Hepatocyte (in vitro differentiated cells): ENCODE results near the gene PKM. TPM values are rescaled to one million over a fixed set of nuclear protein-coding genes. Genes with fewer than 3 reads are reported as not detected.
A peak's percentile ranks its signal among the peaks of the same experiment; 100 is the strongest.

Experiments
- DNase-seq: peaks from one replicate; pipeline ENCODE4 v3.0.0-alpha.2; 2016; ENCODE audit warnings: low spot score
- H2AFZ ChIP-seq: fragments of 200-600 bp; sonication (generic); 2 replicates; pipeline ENCODE4 v1.6.0; 2016; ENCODE audit warnings: antibody characterized with exemption, mild to moderate bottlenecking
- H3K27ac ChIP-seq: fragments of 200-600 bp; sonication (generic); 2 replicates; pipeline ENCODE4 v1.5.1; 2016; ENCODE audit warnings: mild to moderate bottlenecking
- H3K27me3 ChIP-seq: fragments of 200-600 bp; sonication (generic); 2 replicates; pipeline ENCODE4 v1.6.1; 2016
- H3K36me3 ChIP-seq: fragments of 200-600 bp; sonication (generic); replicated peaks from 2 replicates; pipeline ENCODE4 v1.5.1; 2016; ENCODE audit warnings: low read depth; ENCODE audit not compliant: insufficient read depth
- H3K4me1 ChIP-seq: fragments of 200-600 bp; sonication (generic); 2 replicates; pipeline ENCODE4 v1.5.1; 2016; ENCODE audit warnings: mild to moderate bottlenecking, moderate library complexity; ENCODE audit not compliant: insufficient read depth
- H3K4me2 ChIP-seq: fragments of 200-600 bp; sonication (generic); 2 replicates; pipeline ENCODE4 v1.6.0; 2016
- H3K4me3 ChIP-seq: fragments of 200-600 bp; sonication (generic); 2 replicates; pipeline ENCODE4 v1.5.1; 2016; ENCODE audit warnings: mild to moderate bottlenecking
- H3K79me2 ChIP-seq: fragments of 200-600 bp; sonication (generic); 2 replicates; pipeline ENCODE4 v1.6.0; 2017; ENCODE audit warnings: mild to moderate bottlenecking
- H3K9me2 ChIP-seq: fragments of 200-600 bp; sonication (generic); replicated peaks from 2 replicates; pipeline ENCODE4 v1.6.0; 2017; ENCODE audit warnings: mild to moderate bottlenecking; ENCODE audit not compliant: insufficient read depth
- H3K9me3 ChIP-seq: fragments of 200-600 bp; sonication (generic); 2 replicates; pipeline ENCODE4 v1.5.1; 2016; ENCODE audit warnings: low read depth, mild to moderate bottlenecking
- H4K20me1 ChIP-seq: fragments of 200-600 bp; sonication (generic); 2 replicates; pipeline ENCODE4 v1.6.0; 2016; ENCODE audit warnings: mild to moderate bottlenecking; ENCODE audit not compliant: insufficient read depth, poor library complexity, severe bottlenecking
- CTCF ChIP-seq: fragments of 200-600 bp; sonication (generic); IDR thresholded peaks from 2 replicates; pipeline ENCODE4 v1.5.1; 2016; ENCODE audit warnings: antibody characterized with exemption, mild to moderate bottlenecking; ENCODE audit not compliant: poor library complexity
- EZH2 ChIP-seq: fragments of 200-600 bp; sonication (generic); IDR thresholded peaks from 2 replicates; pipeline ENCODE4 v1.6.1; 2016; ENCODE audit warnings: antibody characterized with exemption, mild to moderate bottlenecking, borderline replicate concordance
- EZH2phosphoT487 ChIP-seq: fragments of 200-600 bp; sonication (generic); IDR thresholded peaks from one replicate; pipeline ENCODE4 v1.6.1; 2018; ENCODE audit warnings: antibody characterized with exemption, mild to moderate bottlenecking, low read depth, moderate library complexity; ENCODE audit not compliant: unreplicated experiment, severe bottlenecking
- WGBS: methylation state at CpG from one replicate; pipeline ENCODE4 v1.1.6; 2016; ENCODE audit warnings: low lambda C conversion rate; ENCODE audit errors: missing lambda C conversion rate; 5-methylcytosine and 5-hydroxymethylcytosine counted together
- polyA plus RNA-seq: library from polyadenylated mRNA; unstranded; fragments of >200 nt; fragmentation: Nextera tagmentation; extraction: Ambion mirVana; gene quantifications from 2 replicates; pipeline ENCODE4 v1.2.1, GENCODE V29; 2016
- total RNA-seq: library from RNA; depleted of rRNA; stranded (reverse); fragments of >200 nt; gene quantifications from 2 replicates; pipeline ENCODE4 v1.2.3, GENCODE V29; 2014

PKM gene
- total and polyA plus RNA-seq, 2 experiments from 2014 or later: 314 to 376 TPM

GRCh38 chr15:72227192-72227586 lies 3.8 kb downstream of the PKM start:
- WGBS: 52% methylated on average over 8 of the region's 8 CpGs
- Histone ChIP-seq H3K9me3 (no peaks in the 10 kb centered on the region), H3K79me2 (peaks cover 77% of the 10 kb centered on the region), H3K27me3 (no peaks in the 10 kb centered on the region), H3K4me3 (no peak overlapping the region), H4K20me1 (peaks cover 15% of the 10 kb centered on the region), H3K9me2 (no peaks in the 10 kb centered on the region), H2AFZ (no peak overlapping the region), H3K4me1 (peaks cover 34% of the 10 kb centered on the region), H3K4me2 (peak overlapping the region; percentile 63), H3K36me3 (no peaks in the 10 kb centered on the region), H3K27ac (peak overlapping the region; percentile 95)
- DNase-seq: peak; percentile 71
- TF ChIP-seq EZH2phosphoT487: no peak
- TF ChIP-seq CTCF: no peak
- no peak for TF ChIP-seq EZH2

GRCh38 chr15:72223278-72223677 lies 7.7 kb downstream of the PKM start:
- WGBS: 96% methylated on average over 10 of the region's 10 CpGs
- H3K27me3 ChIP-seq: no peaks in the 10 kb centered on the region
- peaks cover 43% of the 10 kb centered on the region for H3K4me1 ChIP-seq
- no peak overlapping the region for H3K4me3 ChIP-seq
- peaks cover 44% of the 10 kb centered on the region for H4K20me1 ChIP-seq
- H3K79me2 ChIP-seq: peaks cover 98% of the 10 kb centered on the region
- no peak overlapping the region for H2AFZ ChIP-seq
- no peak for TF ChIP-seq EZH2
- no peak for TF ChIP-seq CTCF
- no peak for TF ChIP-seq EZH2phosphoT487
- H3K4me2 ChIP-seq: no peak overlapping the region
- peaks cover 3% of the 10 kb centered on the region for H3K36me3 ChIP-seq
- DNase-seq: no peak
- no peaks in the 10 kb centered on the region for H3K9me3 ChIP-seq
- H3K9me2 ChIP-seq: no peaks in the 10 kb centered on the region
- H3K27ac ChIP-seq: no peak overlapping the region

- WGBS: 92% methylated on average over 4 of the region's 4 CpGs
- DNase-seq: no peak
- no peak overlapping the region for H3K4me3 ChIP-seq
- no peak overlapping the region for H3K4me2 ChIP-seq
- H3K27ac ChIP-seq: no peak overlapping the region
- H4K20me1 ChIP-seq: peaks cover 44% of the 10 kb centered on the region
- peaks cover 3% of the 10 kb centered on the region for H3K36me3 ChIP-seq
- no peaks in the 10 kb centered on the region for H3K9me2 ChIP-seq
- H3K79me2 ChIP-seq: peaks cover 96% of the 10 kb centered on the region
- no peak overlapping the region for H2AFZ ChIP-seq
- H3K4me1 ChIP-seq: peaks cover 37% of the 10 kb centered on the region
- no peaks in the 10 kb centered on the region for H3K27me3 ChIP-seq
- TF ChIP-seq CTCF (no peak), EZH2 (no peak), EZH2phosphoT487 (no peak)
- no peaks in the 10 kb centered on the region for H3K9me3 ChIP-seq
These were observed 8.6 kb downstream of the PKM start for GRCh38 chr15:72222393-72222792.

GRCh38 chr15:72220687-72221086 lies 10.3 kb downstream of the PKM start:
- no peaks in the 10 kb centered on the region for H3K9me2 ChIP-seq
- no peak overlapping the region for H3K27ac ChIP-seq
- no peak for DNase-seq
- H3K36me3 ChIP-seq: peaks cover 3% of the 10 kb centered on the region
- H3K4me1 ChIP-seq: peaks cover 26% of the 10 kb centered on the region
- 72% methylated on average over 1 of the region's 1 CpG for WGBS
- H3K79me2 ChIP-seq: peaks cover 89% of the 10 kb centered on the region
- no peak overlapping the region for H3K4me3 ChIP-seq
- no peak overlapping the region for H3K4me2 ChIP-seq
- peaks cover 37% of the 10 kb centered on the region for H4K20me1 ChIP-seq
- no peaks in the 10 kb centered on the region for H3K27me3 ChIP-seq
- H2AFZ ChIP-seq: no peak overlapping the region
- no peaks in the 10 kb centered on the region for H3K9me3 ChIP-seq
- TF ChIP-seq EZH2phosphoT487 (no peak), EZH2 (no peak), CTCF (no peak)
